ENCODE data around the gene ABCD3. TPM values are rescaled to one million over a fixed set of nuclear protein-coding genes. Genes with fewer than 3 reads are reported as not detected.
A peak's percentile ranks its signal among the peaks of the same experiment; 100 is the strongest.

ABCD3 gene
- total RNA-seq, 1 donor from 2014 or later = 44.0 TPM

DNA sequence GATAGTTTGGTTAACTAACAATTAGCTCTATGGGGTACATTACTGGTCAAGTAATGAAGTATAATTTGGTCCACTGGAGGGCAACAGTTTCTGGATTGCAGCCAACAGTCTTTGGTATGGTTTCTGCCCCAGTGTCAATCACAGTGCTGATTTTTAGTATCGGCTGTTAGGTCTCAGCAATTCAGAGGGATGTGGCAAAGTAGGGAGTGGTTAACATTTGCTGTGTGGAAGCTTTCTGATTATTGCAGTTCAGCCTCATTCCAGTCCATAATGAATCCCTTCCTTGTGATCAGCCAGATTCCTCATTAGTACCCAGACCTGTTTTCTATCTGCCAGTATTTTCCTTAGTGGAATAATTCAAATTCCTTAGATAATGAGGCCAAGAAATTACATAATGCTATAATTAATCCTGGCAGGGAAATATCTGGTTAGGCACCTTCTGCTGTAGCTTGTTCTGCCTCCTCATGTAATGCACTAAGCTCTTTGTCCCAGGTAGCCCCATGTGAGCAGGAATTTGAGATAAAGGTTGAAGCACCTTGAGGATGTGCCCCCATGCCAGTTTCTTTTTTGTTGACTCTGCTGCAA lies 109.3 kb downstream of the ABCD3 start:
- no peak for DNase-seq

DNA sequence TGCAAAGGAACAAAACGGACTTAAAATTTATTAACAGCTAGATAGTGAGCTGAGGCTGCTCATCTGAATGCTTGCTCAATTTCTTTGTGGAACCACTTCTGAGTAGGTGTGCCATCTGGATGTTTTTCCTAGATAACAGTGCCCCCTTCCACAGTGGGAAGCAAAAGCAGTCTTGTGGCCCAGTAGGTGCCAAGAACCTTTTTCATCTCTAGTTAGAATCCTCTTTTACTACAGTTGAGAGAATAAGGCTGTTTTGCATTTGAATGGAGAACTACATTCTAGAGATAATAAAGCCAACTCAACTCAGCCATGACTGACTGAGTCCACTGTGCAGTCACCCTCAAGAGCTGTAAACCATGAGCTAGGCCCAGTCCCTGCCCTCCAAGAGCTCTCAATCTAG lies 110.1 kb downstream of the ABCD3 start:
- no peak for DNase-seq

DNA sequence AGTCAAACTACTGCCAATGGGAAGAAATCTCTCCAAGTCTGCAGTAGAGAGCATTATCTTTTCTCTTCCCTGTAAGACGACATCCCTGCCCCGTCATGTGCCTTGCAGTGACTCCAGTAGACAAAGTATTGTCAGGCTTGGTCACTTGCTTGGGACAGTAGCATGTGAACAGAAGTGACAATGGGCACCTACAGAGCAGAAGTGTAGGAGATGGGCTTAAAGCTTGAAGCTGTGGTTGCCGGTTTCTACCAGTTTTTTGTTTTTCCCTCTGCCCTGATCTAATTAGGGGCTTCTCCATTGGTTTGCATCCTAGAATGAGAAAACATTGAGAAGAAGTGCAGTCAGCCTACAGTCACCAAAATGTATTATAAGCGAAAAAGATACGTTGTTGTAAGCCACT lies 110.6 kb downstream of the ABCD3 start:
- no peak for DNase-seq

DNA sequence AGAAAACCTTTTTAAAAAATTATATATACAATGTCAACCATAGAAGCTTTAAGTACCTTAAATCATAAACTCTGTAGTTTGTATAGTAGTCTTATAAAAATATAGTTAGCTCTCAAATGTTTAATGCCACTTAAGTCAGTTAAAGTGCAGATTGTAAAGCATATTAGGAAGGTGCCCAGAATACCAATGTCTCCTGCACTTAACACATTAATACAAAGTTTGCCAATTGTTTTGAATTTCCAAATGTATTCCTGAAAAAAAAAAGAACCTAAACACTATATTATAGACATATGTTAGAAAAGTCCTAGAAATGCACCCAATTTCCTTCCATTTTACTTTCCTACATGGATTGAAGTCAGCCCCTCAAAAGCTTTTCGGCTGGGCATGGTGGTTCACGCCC lies 111.2 kb downstream of the ABCD3 start:
- DNase-seq = no peak

DNA sequence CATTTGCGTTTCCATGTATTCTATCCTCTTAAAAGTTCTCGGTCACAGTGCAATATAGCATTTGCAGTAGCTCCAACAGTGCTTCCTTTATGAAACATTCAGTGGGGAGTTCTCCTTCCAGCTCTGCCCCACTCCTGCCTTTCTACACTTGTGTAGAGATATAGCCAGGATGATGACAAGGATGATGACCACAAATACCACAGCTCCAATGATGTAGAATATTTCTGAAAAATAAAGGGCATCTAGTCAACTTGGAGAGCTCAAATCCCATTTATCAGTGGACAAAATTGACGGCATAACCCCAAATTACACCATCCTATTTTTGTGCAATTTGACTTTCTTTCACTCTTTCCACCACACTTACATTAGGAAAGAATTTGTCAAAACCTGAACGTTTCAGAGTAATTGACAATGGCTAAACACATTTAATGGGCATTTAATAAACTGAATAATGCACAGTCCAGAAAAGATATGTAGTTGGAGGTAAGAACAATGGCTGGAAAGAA lies 112.2 kb downstream of the ABCD3 start:
- no peak for DNase-seq

DNA sequence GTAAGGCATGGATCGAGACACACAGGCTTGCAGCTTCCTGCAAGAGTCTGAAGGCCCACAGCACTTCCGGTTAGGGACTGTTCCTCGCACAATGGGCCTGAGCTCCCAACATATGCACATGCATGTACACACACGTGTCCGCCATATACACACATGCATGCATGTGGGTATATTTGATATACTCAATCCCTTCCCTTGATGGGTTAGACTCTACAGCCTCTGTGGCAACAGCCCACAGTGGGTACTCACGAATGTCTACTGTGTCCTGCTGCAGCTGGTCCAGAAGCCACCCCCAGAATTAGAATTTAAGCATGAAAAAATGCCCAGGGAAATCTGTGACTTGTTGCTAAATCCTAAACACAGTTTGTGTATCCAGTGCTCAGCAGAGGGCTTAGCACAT lies 113.5 kb downstream of the ABCD3 start:
- DNase-seq = no peak

DNA sequence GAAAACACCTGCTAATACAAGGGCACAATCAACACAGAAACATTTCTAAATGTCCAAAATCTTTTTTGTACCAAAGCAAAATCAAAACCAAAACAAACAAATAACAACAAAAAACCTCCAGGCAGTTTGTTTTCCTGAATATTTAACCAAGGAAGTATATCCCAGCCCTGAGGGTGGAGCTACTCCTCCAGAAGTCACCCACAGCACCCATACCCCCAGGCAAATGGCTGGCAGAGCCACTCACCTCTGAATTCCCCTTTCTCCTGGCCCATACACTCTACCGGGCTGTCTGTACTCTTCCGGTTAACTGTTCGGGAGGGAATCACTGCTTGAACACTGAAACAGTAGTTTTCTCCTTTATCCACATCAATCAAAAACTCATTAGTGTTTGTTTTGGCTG lies 113.9 kb downstream of the ABCD3 start:
- no peak for DNase-seq

DNA sequence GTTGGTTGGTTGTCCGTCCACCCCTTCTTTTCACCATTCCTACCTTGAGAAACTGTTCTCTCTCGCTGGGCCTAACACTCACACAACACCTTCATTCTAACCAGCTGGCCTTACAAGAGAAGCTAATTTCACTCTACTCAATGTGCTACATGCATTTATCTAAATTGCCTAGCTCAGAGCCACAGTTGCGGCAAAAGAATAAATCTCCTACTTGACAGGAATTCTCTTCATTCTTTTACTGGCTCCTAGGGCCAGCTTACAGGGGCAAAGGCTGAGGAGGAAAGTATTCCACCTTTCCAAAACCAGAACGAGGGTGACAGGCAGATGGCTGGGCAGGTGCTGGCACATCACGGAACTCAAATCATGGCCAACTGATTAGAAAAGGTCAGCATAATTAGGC lies 116.9 kb downstream of the ABCD3 start:
- no peak for DNase-seq

DNA sequence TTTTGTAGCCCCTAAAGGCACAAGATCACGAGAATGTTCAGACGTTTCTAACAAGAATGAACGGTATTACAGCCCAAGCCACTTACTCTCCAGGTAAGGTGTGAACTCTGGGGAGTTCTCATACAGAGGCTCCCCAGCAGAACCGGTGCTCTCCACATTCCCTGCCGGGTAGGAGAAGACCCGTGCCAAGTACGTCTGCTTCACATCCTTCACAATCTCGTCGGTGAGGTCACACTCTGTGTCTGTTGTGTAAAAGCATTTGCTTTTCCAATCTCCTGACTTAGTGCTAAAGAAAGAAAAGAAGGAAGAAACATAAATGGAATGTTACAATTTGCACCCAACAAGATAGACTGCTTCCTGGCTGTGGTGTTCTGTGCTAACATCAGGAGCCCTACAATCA lies 117.7 kb downstream of the ABCD3 start:
- DNase-seq = no peak

DNA sequence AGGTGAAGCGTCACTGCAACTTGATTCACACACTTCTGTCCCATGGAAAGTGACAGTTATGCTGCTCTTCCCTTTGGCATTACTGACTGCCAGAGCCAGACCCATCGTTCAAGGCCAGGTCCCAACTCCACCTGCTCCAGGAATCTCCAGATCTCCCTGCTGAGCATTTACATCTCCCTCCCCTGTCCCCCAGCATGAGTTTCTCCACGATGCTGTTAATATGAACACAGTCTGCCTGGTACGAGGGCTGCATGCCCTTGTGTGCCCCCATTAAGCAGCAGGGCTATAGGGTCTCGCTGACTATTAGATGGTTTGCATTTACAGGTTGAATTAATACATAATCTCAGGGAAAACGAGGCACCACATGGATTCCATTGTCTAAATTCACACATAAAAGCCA lies 119.1 kb downstream of the ABCD3 start:
- no peak for DNase-seq

DNA sequence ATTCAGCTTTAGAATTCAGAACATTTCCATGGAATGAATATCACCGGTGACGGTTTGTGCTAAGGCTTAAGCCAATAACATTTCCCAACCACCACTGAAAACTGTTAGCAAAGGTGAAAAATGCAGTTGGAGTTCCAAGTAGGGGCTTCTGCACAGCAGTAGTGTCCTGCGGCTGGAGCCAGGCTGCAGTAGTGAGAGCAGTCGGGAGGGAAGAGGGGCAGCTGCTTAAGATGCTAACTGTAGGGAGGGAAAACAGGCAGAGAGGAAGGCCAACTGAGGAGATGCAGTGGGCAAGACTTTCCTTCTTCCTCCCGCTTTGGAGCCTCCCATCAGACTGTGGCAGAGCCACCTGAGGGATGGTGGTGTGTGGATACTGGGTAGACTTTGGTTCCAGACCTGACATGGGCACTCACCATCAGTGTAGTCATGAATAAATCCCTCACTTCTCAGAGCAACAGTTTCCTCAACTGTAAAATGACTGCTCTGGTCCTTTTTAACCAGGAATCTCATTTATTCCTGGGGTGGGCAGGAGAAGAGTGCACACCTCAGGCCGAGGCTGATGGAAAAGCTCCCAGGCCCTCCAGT lies 120.1 kb downstream of the ABCD3 start:
- DNase-seq = no peak

DNA sequence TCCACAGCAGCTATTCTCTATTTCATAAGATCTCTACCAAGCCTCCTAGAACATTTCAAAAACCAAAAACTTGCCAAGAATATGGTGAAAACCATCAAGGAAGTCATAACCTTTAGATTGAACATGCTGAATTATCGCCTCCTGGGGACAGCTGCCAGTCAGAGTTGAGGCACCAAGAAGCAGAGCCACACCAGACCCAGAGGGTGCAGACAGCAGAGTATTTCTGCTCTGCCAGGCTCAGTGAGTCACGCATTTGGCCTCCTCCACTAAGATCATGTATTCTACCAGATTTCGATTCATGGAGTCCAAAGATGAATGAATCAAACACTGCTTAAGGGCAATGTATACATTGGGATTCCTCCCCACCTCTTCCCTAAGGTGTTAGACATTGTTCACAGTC lies 121.3 kb downstream of the ABCD3 start:
- DNase-seq = no peak

DNA sequence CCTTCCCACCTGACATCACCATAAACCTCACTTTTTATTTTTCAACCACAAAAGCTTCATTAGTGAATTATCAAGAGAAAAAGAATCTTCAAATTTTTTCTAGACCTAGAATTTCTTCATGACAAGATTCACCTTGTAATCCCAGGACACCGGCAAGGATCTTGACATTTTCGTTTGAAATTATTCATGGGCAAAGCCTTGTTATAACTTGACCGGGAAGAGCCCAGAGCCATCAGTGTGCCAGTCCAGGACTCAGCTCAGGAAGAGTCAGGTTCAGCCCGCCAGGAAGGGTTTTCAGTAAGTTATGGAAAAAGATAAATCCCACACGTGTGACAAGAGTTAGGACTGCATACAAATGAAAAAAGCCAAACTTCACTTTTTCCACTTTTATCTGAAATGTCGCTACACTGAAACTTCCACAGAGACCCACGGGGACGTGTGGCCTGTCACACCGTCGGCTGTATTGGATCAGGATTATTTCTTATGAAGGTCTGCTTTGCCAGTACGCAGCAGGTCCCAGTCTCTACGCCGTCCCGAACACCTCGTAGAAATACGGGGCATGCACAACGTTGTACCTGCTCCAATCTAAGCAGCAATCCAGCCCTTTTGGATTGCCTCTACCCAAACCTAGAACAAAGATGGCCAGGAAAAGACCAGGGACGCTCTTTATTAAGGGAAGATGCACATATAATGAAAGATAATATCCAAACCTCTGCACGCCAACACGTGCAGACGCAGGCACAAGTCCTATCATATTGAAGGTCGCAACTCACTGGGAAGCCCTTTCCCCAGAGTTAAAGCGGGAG lies 122.5 kb downstream of the ABCD3 start:
- DNase-seq = no peak

DNA sequence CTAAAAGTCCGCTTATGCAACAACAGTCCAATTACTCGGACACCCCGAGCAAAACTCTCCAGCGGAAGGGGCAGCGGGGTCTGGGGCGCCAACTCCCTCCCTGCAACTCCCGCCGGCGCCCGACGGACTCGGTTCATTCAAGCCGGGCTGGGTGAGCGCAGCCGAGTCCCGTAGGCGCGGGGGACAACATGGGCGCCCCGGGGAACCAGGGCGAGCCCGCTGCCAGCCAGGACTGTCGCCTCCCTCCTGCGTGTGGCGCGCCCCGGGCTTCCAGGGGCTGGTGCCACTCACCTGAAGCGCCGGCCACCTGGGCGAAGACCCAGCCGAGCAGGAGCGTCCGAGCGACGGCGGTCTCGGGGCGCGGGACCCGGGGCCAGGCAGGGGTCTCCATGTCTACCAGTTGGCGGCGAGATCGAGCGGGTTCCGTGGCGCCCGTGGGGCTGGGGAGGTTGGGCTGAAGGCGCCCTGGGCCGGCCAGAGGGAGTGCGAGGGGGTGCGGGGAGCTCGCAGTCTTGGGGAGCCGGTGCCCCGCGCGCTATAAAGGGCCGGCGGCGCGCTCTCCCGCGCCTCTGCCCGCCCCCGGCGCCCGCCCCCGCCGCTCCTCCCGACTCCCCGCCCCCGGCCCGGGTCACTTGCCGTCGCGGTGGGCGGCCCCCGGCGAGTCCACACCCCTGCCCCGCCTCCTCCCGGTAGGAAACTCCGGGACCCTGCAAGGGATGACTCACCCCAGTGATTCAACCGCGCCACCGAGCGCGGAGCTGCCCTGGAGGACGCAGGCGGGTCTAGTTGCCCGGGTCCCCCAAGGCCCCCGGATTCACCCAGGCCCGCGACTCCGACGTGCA lies 123.3 kb downstream of the ABCD3 start, which contains the start of gene F3:
Gene F3 (minus strand): TSS at position 514 of the 842 bp plus-strand sequence. CDS start 123 bp downstream, at position 391.
- DNase-seq = peak; percentile 92

DNA sequence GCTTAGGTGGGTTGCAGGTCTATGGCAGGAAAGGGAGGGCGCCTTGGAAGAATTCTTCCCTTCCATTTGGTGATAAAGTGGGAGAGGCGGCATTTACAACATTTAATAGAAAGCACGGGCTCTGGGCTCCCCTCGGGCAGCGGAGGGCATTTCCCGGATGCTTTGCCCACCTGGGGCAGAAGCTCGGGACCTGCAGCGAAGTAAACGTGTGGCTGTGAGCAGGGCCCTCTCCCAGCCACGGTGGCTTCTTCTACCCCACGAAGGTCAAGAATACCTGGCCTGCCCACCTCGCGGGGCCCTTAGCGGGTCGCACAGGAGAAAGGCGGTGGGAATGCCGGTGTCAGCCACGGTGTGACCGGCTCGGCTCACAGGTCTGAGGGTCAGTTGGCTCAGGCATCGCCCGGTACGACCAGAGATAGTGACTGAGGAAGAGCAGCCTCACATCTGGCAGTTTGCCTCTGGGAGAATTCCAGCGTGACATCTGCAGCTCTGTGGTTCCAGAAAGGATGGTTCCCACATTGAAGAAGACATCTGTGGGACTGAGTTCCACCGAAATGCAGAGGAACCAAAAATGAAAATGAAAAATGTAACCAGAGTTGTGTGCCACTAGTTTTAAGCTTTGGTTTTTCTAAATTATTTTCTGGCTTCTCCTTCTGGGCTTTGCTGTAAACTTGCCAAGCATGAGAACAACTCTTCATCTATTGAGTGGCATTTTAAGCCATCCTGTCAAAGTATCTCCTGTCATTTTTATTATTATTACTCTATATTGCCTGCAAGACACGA lies 124.1 kb downstream of the ABCD3 start:
- peak; percentile 67 for DNase-seq

DNA sequence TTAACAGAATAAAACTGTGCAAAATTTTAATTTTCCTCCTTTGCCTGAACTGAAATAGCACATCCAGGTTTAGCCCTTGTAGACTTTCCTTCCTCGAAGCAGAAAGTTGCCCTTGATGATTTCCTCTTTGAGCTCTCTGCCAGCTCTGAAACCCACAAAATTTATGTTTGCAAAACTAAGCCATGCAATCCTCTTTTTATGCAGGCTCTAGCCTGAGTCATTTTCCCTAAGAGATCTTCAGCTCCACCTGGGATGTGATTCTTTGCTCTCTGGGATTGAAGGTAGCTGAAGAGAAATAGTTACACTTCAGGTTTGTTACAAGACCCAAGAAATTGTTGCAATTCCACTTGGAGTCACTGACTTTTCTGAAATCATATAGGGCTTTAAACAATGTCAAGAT lies 124.8 kb downstream of the ABCD3 start:
- DNase-seq = no peak

DNA sequence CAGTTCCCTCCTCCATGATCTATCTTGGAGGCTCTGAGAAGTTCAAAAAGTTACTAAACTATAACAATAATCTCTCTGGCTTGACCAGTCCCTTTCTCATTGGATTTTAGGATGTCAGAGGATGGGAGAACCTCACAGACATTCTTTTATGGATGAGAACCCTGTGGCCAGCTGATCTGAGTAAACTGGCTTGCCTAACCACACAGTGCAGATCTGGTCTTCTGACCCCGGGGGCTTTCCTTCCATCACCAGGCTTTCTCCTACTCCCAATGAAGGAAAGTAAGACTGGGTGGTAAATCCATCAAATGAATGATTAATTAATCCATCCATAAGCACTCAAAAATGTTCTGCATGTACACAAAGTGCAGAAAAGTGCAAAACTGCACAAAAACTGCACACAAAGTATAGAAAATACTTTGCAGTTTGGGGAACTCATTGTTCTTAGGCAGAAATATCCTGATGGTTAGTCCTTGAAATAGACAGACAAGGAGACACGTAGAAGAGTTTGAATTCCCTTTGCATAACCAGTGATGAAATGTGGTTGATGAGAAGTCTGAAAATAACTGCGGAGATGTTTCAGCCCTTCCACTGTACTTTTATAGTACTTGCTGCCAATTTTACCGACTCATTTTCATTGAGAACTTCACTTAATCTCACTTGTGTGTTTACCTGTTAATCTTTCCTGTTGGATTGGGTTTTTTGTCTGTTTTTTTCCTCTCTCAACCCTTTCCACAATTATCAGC lies 125.9 kb downstream of the ABCD3 start:
- DNase-seq = no peak

DNA sequence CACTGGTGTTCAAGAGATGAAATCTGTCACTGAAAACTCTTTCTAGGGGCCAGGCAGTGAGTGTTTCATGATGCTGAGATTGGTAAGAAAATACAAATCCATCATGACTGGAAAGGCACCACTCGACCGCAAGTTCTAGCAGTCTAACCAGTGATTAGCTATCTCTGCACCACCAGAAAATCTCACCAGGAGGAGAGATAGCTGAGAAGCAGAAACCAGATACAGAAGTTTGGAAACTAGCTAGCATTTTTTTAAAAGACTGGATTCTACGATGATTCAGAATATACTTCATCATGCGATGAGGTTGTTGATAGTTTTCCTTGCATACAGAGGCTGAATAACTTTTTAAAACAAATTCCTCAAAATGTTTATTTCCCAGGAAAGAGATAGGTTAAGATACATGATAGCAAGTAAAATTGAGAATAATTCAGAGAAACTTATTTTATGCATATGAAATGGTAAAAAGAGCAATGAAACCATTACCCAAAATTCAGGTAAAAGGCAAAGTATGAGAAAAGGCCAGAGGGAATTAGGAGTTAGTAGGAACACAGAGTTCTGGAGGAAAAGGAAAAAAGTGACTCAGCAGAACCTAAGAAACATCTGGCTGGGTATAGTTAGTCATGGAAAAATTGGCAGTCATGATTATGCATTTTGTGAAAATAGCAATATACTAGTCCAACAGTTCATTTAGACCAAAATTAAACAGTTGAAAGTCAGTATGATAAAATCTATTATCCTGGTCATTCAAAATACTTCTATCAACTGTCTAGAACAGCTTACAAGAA lies 126.7 kb downstream of the ABCD3 start:
- DNase-seq = no peak

DNA sequence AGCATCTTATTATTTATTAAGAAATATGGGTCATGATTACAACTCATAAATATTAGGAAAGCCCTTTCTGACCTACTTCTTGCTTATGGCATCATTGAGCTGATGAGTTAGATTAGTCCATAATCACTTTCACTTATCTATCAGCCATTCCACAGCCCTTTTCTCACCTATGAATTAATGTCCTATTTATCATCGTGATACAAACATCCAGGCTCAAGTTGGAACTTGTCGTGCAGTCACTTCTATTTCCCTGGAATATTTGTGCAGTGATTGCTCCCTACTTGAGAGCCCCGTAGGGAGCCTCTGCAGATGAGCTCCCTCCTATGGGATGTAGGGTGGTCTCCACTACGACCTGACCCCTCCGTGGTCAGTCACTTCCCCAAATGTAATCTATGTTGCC lies 131.5 kb downstream of the ABCD3 start:
- DNase-seq = no peak

DNA sequence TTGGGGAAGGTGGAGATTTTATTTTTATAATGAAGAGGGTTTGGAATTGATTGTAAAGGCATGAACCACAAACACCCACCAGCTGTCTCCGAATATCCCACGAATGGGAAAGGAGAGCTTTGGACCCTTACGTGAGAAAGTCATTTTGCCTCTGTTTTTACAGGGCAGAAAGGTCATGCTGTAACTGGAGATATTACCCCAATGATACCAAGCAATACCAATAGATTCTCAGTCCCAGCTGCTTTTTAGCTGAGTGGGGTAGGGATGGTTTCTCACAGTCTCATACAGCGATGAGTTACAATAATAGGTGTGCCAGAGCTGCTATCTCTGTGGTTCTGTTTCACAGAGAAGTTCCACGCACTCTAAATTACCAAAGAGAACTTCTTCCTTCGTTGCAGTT lies 132.2 kb downstream of the ABCD3 start:
- no peak for DNase-seq

Measured in tongue (tissue), 2 donors.